OCI-LY1 (cell line): ENCODE data around the gene VPS54.

ENCODE experiments used
- H2AFZ ChIP-seq: fragments of 200-600 bp; sonication (generic), shearing (Covaris generic); 2 replicates; pipeline ENCODE4 v1.6.0; 2014; ENCODE audit warnings: antibody characterized with exemption, mild to moderate bottlenecking, low read length
- H3F3A ChIP-seq: fragments of 200-600 bp; sonication (generic), shearing (Covaris generic); 2 replicates; pipeline ENCODE4 v1.6.0; 2014; ENCODE audit warnings: mild to moderate bottlenecking, antibody characterized with exemption, low read length, moderate library complexity; ENCODE audit not compliant: insufficient read depth
- H3K27ac ChIP-seq: fragments of 200-600 bp; sonication (generic); 2 replicates; pipeline ENCODE4 v1.5.1; 2014; ENCODE audit warnings: low read length, mixed run types, mild to moderate bottlenecking, low read depth; ENCODE audit not compliant: poor library complexity, severe bottlenecking
- H3K27me3 ChIP-seq: fragments of 200-600 bp; sonication (generic); 2 replicates; pipeline ENCODE4 v1.6.0; 2014; ENCODE audit warnings: antibody characterized with exemption, mild to moderate bottlenecking, low read length, moderate library complexity; ENCODE audit not compliant: insufficient read depth
- H3K36me3 ChIP-seq: fragments of 200-600 bp; sonication (generic); 2 replicates; pipeline ENCODE4 v1.6.1; 2014; ENCODE audit warnings: mild to moderate bottlenecking, antibody characterized with exemption, low read length, moderate library complexity, mixed read lengths; ENCODE audit not compliant: insufficient read depth
- H3K4me1 ChIP-seq: fragments of 200-600 bp; sonication (generic); 2 replicates; pipeline ENCODE4 v1.5.1; 2014; ENCODE audit warnings: mild to moderate bottlenecking, low read length, moderate library complexity; ENCODE audit not compliant: insufficient read depth, severe bottlenecking
- H3K4me2 ChIP-seq: fragments of 200-600 bp; sonication (generic), shearing (Covaris generic); 2 replicates; pipeline ENCODE4 v1.6.1; 2014; ENCODE audit warnings: low read length
- H3K4me3 ChIP-seq: fragments of 200-600 bp; sonication (generic); 2 replicates; pipeline ENCODE4 v1.5.1; 2014; ENCODE audit warnings: low read length, low read depth, mild to moderate bottlenecking, mixed read lengths; ENCODE audit not compliant: poor library complexity, severe bottlenecking
- H3K79me2 ChIP-seq: fragments of 200-600 bp; shearing (Covaris generic); 2 replicates; pipeline ENCODE4 v1.6.1; 2016; ENCODE audit warnings: mixed run types, low read length, mixed read lengths; ENCODE audit not compliant: insufficient read depth
- H3K9ac ChIP-seq: fragments of 200-600 bp; sonication (generic), shearing (Covaris generic); 2 replicates; pipeline ENCODE4 v1.6.1; 2014; ENCODE audit warnings: mild to moderate bottlenecking, low read length, mixed read lengths
- H3K9me2 ChIP-seq: fragments of 200-600 bp; sonication (generic), shearing (Covaris generic); 2 replicates; pipeline ENCODE4 v1.6.1; 2014; ENCODE audit warnings: low read depth, mild to moderate bottlenecking, low read length, mixed read lengths
- H3K9me3 ChIP-seq: fragments of 200-600 bp; shearing (Covaris generic); 2 replicates; pipeline ENCODE4 v1.6.1; 2014; ENCODE audit warnings: low read length, mixed read lengths
- H4K20me1 ChIP-seq: fragments of 200-600 bp; sonication (generic), shearing (Covaris generic); 2 replicates; pipeline ENCODE4 v1.6.0; 2016; ENCODE audit warnings: mild to moderate bottlenecking, low read length; ENCODE audit not compliant: insufficient read depth
- EZH2 ChIP-seq: fragments of 200-600 bp; sonication (generic), shearing (Covaris generic); IDR thresholded peaks from 2 replicates; pipeline ENCODE4 v1.8.0; 2017; ENCODE audit warnings: borderline replicate concordance, mixed run types, mild to moderate bottlenecking, antibody characterized with exemption, low read length, moderate library complexity, mixed read lengths
- TF ChIP-seq, protein P1 (sequence below): fragments of 200-600 bp; sonication (generic), shearing (Covaris generic); IDR thresholded peaks from 2 replicates; pipeline ENCODE4 v1.5.1; 2017; ENCODE audit warnings: mild to moderate bottlenecking, antibody characterized with exemption, low read length, moderate library complexity, mixed read lengths

Gene VPS54

DNA sequence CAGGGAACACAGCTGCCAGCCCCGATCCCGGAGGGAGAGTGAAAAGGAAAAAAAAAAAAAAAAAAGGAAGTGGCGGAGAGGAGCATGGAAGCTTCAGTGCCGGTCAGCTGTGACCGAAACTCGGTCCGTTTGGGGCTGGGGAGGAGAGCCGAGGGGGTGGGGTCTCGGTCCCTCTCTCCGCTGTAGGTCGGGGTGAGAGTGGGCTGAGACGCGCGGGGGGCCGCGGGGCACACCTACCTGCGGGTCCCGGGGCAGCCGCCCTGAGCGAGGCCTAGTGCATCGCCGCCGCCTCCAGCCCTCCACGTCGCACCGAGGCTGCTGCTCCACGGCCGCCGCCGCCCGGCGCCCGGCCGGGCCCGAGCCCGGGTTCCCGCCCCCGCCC is 536 bp downstream of the VPS54 start:
- Histone ChIP-seq H3K9me2 (no peaks in the 10 kb centered on the region), H3K4me1 (peaks cover 40% of the 10 kb centered on the region), H3F3A (peaks cover 4% of the 10 kb centered on the region; the same call in 1 of the 2 replicates), H3K4me3 (peak overlapping the region; percentile 82), H3K4me2 (peak overlapping the region; percentile 89), H2AFZ (no peak overlapping the region), H3K27me3 (no peaks in the 10 kb centered on the region), H3K27ac (peak overlapping the region; percentile 60), H3K79me2 (peaks cover 32% of the 10 kb centered on the region), H3K9me3 (no peaks in the 10 kb centered on the region), H4K20me1 (no peaks in the 10 kb centered on the region), H3K36me3 (no peaks in the 10 kb centered on the region), H3K9ac (peak overlapping the region; percentile 83)
- TF ChIP-seq EZH2: no peak
- TF ChIP-seq, protein P1, sequence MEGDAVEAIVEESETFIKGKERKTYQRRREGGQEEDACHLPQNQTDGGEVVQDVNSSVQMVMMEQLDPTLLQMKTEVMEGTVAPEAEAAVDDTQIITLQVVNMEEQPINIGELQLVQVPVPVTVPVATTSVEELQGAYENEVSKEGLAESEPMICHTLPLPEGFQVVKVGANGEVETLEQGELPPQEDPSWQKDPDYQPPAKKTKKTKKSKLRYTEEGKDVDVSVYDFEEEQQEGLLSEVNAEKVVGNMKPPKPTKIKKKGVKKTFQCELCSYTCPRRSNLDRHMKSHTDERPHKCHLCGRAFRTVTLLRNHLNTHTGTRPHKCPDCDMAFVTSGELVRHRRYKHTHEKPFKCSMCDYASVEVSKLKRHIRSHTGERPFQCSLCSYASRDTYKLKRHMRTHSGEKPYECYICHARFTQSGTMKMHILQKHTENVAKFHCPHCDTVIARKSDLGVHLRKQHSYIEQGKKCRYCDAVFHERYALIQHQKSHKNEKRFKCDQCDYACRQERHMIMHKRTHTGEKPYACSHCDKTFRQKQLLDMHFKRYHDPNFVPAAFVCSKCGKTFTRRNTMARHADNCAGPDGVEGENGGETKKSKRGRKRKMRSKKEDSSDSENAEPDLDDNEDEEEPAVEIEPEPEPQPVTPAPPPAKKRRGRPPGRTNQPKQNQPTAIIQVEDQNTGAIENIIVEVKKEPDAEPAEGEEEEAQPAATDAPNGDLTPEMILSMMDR: no peak

DNA sequence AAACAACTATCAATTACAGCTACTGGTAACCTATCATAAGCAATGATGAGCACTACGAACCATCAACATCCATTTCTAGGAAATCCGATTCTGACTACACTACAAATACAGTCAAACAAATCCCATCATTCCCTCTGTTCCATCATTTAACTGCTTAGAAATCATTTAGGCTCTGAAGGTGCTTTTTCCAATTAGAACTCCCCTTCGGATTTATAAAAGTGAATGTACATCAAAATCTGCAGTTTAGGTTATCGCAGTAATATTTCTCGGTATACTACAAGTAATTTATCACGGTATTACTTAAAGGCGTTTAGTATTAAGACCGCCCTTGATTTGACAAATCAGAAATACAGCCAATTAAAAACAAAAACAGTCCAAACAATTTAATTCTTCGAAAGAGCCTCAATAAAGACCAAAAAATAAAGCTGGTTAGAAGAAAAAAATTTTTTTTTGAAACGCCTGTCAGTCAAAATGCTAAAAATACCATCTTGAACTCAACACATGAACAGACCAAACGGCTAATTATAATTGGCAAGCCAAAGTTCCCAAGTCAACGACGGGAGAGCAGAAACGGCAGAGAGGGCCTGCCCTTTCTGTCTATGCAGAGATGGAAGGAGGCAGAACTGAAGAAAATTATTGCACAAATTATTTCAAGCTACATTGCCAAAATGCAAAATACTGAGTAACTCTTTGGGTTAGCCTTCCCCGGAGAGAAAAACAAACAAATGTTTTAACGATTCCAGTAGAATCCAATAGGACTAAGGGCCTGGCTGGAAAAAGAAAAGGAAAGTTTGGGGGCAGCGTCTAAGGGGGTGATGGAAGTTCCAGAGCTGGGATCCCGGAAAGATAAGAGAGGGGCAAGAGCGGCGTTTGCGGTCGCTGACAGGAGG is 1.2 kb downstream of the VPS54 start:
- Histone ChIP-seq H3K79me2 (peaks cover 34% of the 10 kb centered on the region), H2AFZ (no peak overlapping the region), H4K20me1 (no peaks in the 10 kb centered on the region), H3K36me3 (no peaks in the 10 kb centered on the region), H3K9me2 (no peaks in the 10 kb centered on the region), H3K4me3 (peak overlapping the region; percentile 82), H3K27ac (peak overlapping the region; percentile 60), H3K4me1 (peaks cover 34% of the 10 kb centered on the region), H3F3A (peaks cover 4% of the 10 kb centered on the region; the same call in 1 of the 2 replicates), H3K9ac (peak overlapping the region; percentile 83), H3K9me3 (no peaks in the 10 kb centered on the region), H3K27me3 (no peaks in the 10 kb centered on the region), H3K4me2 (peak overlapping the region; percentile 89)
- TF ChIP-seq EZH2: no peak
- TF ChIP-seq, protein P1: no peak

DNA sequence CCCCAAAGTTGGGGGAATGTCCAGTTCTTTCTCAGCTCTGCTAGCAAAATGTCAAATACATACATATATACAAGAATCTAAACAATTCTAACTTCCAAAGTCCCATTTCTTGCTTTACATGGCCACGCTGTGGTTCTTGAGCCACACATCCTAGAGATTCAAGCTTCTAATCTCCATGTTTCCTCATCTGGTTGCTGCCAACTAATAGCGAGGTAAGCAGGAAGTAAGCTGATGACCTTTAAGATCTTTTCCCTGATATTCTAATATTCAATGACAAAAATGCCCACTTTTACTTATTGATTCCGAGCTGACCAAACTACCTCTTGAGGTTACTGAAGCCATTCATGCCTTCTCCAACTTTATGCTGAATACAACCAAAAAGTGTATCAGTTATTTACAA is 3.3 kb downstream of the VPS54 start:
- Histone ChIP-seq H3K4me2 (no peak overlapping the region), H3K79me2 (peaks cover 49% of the 10 kb centered on the region), H3K36me3 (no peaks in the 10 kb centered on the region), H3F3A (peaks cover 4% of the 10 kb centered on the region; the same call in 1 of the 2 replicates), H3K9me3 (no peaks in the 10 kb centered on the region), H4K20me1 (no peaks in the 10 kb centered on the region), H3K27ac (no peak overlapping the region), H3K9me2 (no peaks in the 10 kb centered on the region), H3K4me1 (peaks cover 23% of the 10 kb centered on the region), H2AFZ (no peak overlapping the region), H3K9ac (no peak overlapping the region), H3K27me3 (no peaks in the 10 kb centered on the region), H3K4me3 (no peak overlapping the region)
- TF ChIP-seq EZH2: no peak
- TF ChIP-seq, protein P1: no peak
